GM18951 (cell line): ENCODE measurements around the gene PPP1R14B.

Source experiments
- POLR2A ChIP-seq: IDR thresholded peaks from 4 replicates; pipeline ENCODE4 v1.6.1; 2011; ENCODE audit warnings: mild to moderate bottlenecking; ENCODE audit not compliant: insufficient read length, insufficient read depth; ENCODE audit errors: extremely low read depth
- in situ Hi-C: fragments of 300-500 bp; cut with MboI; formaldehyde crosslinking; loops from one replicate; pipeline ENCODE4 v1.12.0; 2022; ENCODE audit warnings: low sequenced_read_pairs, mixed read lengths, inconsistent platforms; ENCODE audit not compliant: unreplicated experiment

PPP1R14B gene

GRCh38 chr11:64232182-64232966, 14.4 kb downstream of the PPP1R14B start:
- in situ Hi-C loops = no loop called here
- TF ChIP-seq POLR2A = no peak

- in situ Hi-C loops = no loop called here
- no peak for TF ChIP-seq POLR2A
Observed at GRCh38 chr11:64231546-64231945, 15.2 kb downstream of the PPP1R14B start.

GRCh38 chr11:64230985-64231365, 15.8 kb downstream of the PPP1R14B start:
- in situ Hi-C loops = no loop called here
- no peak for TF ChIP-seq POLR2A

- in situ Hi-C loops = no loop called here
- TF ChIP-seq POLR2A = peak; percentile 75
Observed at GRCh38 chr11:64230171-64230984, 16.4 kb downstream of the PPP1R14B start, which contains the start of gene DNAJC4. Gene DNAJC4, plus strand, starts transcription at chr11:64230548. Its CDS starts 307 bp downstream, at chr11:64230855.

- in situ Hi-C loops = no loop called here
- TF ChIP-seq POLR2A = no peak
Observed at GRCh38 chr11:64229744-64230170, 17.0 kb downstream of the PPP1R14B start.

- in situ Hi-C loops = no loop called here
- TF ChIP-seq POLR2A = no peak
Observed at GRCh38 chr11:64229090-64229743, 17.5 kb downstream of the PPP1R14B start.

GRCh38 chr11:64227405-64227956, 19.3 kb downstream of the PPP1R14B start:
- in situ Hi-C loops = no loop called here
- no peak for TF ChIP-seq POLR2A

GRCh38 chr11:64226507-64227051, 20.2 kb downstream of the PPP1R14B start:
- TF ChIP-seq POLR2A = peak; percentile 25
- in situ Hi-C loops = no loop called here

GRCh38 chr11:64225608-64226506, 20.9 kb downstream of the PPP1R14B start, which contains the start of the genes NUDT22 and TRPT1:
Gene NUDT22, plus strand, starts transcription at chr11:64226274. Its CDS starts 379 bp downstream, at chr11:64226653.
Gene TRPT1, minus strand, starts transcription at chr11:64226186. Its CDS starts 326 bp downstream, at chr11:64225860.
- TF ChIP-seq POLR2A = peak; percentile 84
- in situ Hi-C loops = no loop called here

GRCh38 chr11:64224891-64225607, 21.7 kb downstream of the PPP1R14B start:
- in situ Hi-C loops = no loop called here

More at GRCh38 chr11:64224891-64225607, 21.7 kb downstream of the PPP1R14B start:
- TF ChIP-seq POLR2A = peak; percentile 20
